GM23338 (cell line): ENCODE results near the gene ACTR8. TPM values are rescaled to one million over a fixed set of nuclear protein-coding genes. Genes with fewer than 3 reads are reported as not detected.

Experiments
- ATAC-seq: fragments of 200-7000 bp; cut with Tn5 transposase; 3 replicates; pipeline ENCODE4 v1.9.1; 2020
- DNase-seq: peaks from one replicate; pipeline ENCODE4 v3.0.0-alpha.2; 2015; ENCODE audit warnings: low spot score
- H2AFZ ChIP-seq: fragments of 200-600 bp; sonication (generic); 2 replicates; pipeline ENCODE4 v1.8.0; 2016; ENCODE audit warnings: antibody characterized with exemption, mild to moderate bottlenecking, moderate library complexity
- H3F3A ChIP-seq: fragments of 200-600 bp; sonication (generic); replicated peaks from 2 replicates; pipeline ENCODE4 v1.8.0; 2017; ENCODE audit warnings: antibody characterized with exemption, mixed run types, low read depth
- H3K27ac ChIP-seq: fragments of 200-600 bp; sonication (generic); 2 replicates; pipeline ENCODE4 v1.6.1; 2016; ENCODE audit warnings: low read depth
- H3K27me3 ChIP-seq: fragments of 200-600 bp; sonication (generic); 2 replicates; pipeline ENCODE4 v1.8.0; 2016; ENCODE audit warnings: mild to moderate bottlenecking, mixed run types, moderate library complexity; ENCODE audit not compliant: insufficient read depth
- H3K36me3 ChIP-seq: fragments of 200-600 bp; sonication (generic); 2 replicates; pipeline ENCODE4 v1.8.0; 2016; ENCODE audit warnings: mild to moderate bottlenecking; ENCODE audit not compliant: insufficient read depth
- H3K4me1 ChIP-seq: fragments of 200-600 bp; sonication (generic); 2 replicates; pipeline ENCODE4 v1.8.0; 2016; ENCODE audit warnings: mild to moderate bottlenecking, moderate library complexity; ENCODE audit not compliant: insufficient read depth
- H3K4me2 ChIP-seq: fragments of 200-600 bp; sonication (generic); 2 replicates; pipeline ENCODE4 v1.7.1; 2017; ENCODE audit warnings: mixed run types
- H3K4me3 ChIP-seq: fragments of 200-600 bp; sonication (generic); 2 replicates; pipeline ENCODE4 v1.6.1; 2016; ENCODE audit warnings: mixed run types
- H3K79me2 ChIP-seq: fragments of 200-600 bp; sonication (generic); replicated peaks from 2 replicates; pipeline ENCODE4 v1.8.0; 2017; ENCODE audit warnings: mild to moderate bottlenecking; ENCODE audit not compliant: insufficient read depth
- H3K9me2 ChIP-seq: fragments of 200-600 bp; sonication (generic); 2 replicates; pipeline ENCODE4 v1.8.0; 2017; ENCODE audit not compliant: insufficient read depth
- H4K20me1 ChIP-seq: fragments of 200-600 bp; sonication (generic); replicated peaks from 2 replicates; pipeline ENCODE4 v1.8.0; 2017; ENCODE audit warnings: mild to moderate bottlenecking; ENCODE audit not compliant: insufficient read depth
- H3K27ac Mint-ChIP-seq: 2 replicates; pipeline ENCODE4 v1.8.0; 2020; ENCODE audit warnings: inconsistent platforms, mild to moderate bottlenecking, moderate library complexity, mixed read lengths
- H3K27me3 Mint-ChIP-seq: 3 replicates; pipeline ENCODE4 v1.8.0; 2022; ENCODE audit warnings: low read depth, mild to moderate bottlenecking, moderate library complexity, mixed read lengths, inconsistent platforms; ENCODE audit not compliant: insufficient read depth, poor library complexity
- H3K36me3 Mint-ChIP-seq: 3 replicates; pipeline ENCODE4 v1.8.0; 2021; ENCODE audit warnings: low read depth, mild to moderate bottlenecking, inconsistent platforms, moderate library complexity, mixed read lengths
- H3K4me1 Mint-ChIP-seq: 3 replicates; pipeline ENCODE4 v1.8.0; 2020; ENCODE audit warnings: mild to moderate bottlenecking, inconsistent platforms, mixed read lengths
- H3K4me3 Mint-ChIP-seq: 3 replicates; pipeline ENCODE4 v1.8.0; 2021; ENCODE audit warnings: moderate library complexity, mild to moderate bottlenecking, inconsistent platforms, mixed read lengths
- H3K9me3 Mint-ChIP-seq: 3 replicates; pipeline ENCODE4 v1.8.0; 2020; ENCODE audit warnings: moderate library complexity, mild to moderate bottlenecking, inconsistent platforms, mixed read lengths
- CREB1 ChIP-seq: fragments of 250-450 bp; sonication (Bioruptor Pico); IDR thresholded peaks from 2 replicates; pipeline ENCODE4 v1.5.0; 2020; ENCODE audit warnings: low read depth, mild to moderate bottlenecking, moderate library complexity
- ETS1 ChIP-seq: IDR thresholded peaks from 2 replicates; pipeline ENCODE4 v1.6.1; 2016; ENCODE audit warnings: antibody characterized with exemption
- EZH2 ChIP-seq: fragments of 200-600 bp; sonication (generic); IDR thresholded peaks from one replicate; pipeline ENCODE4 v1.8.0; 2017; ENCODE audit warnings: antibody characterized with exemption, mild to moderate bottlenecking, low read depth; ENCODE audit not compliant: unreplicated experiment
- EZH2phosphoT487 ChIP-seq: fragments of 200-600 bp; sonication (generic); IDR thresholded peaks from one replicate; pipeline ENCODE4 v1.8.1; 2018; ENCODE audit warnings: antibody characterized with exemption; ENCODE audit not compliant: unreplicated experiment
- JUNB ChIP-seq: IDR thresholded peaks from one replicate; pipeline ENCODE4 v1.6.1; 2016; ENCODE audit warnings: antibody characterized with exemption; ENCODE audit not compliant: unreplicated experiment
- NANOG ChIP-seq: IDR thresholded peaks from 2 replicates; pipeline ENCODE4 v1.6.1; 2016; ENCODE audit warnings: antibody characterized with exemption, borderline replicate concordance
- POLR2AphosphoS5 ChIP-seq: IDR thresholded peaks from 2 replicates; pipeline ENCODE4 v1.6.1; 2016; ENCODE audit warnings: antibody characterized with exemption, low read depth
- REST ChIP-seq: IDR thresholded peaks from one replicate; pipeline ENCODE4 v1.6.1; 2018; ENCODE audit warnings: antibody characterized with exemption; ENCODE audit not compliant: unreplicated experiment
- STAT1 ChIP-seq: IDR thresholded peaks from one replicate; pipeline ENCODE4 v1.6.1; 2016; ENCODE audit warnings: antibody characterized with exemption; ENCODE audit not compliant: unreplicated experiment
- ZNF114 ChIP-seq: fragments of 250-450 bp; sonication (Bioruptor Pico); IDR thresholded peaks from 2 replicates; pipeline ENCODE4 v1.5.0; 2020; ENCODE audit warnings: mild to moderate bottlenecking, moderate library complexity
- ZNF331 ChIP-seq: fragments of 250-450 bp; sonication (Bioruptor Pico); IDR thresholded peaks from 2 replicates; pipeline ENCODE4 v1.5.0; 2020; ENCODE audit warnings: low read depth, mild to moderate bottlenecking, moderate library complexity
- ZNF462 ChIP-seq: fragments of 250-450 bp; sonication (Bioruptor Pico); IDR thresholded peaks from 2 replicates; pipeline ENCODE4 v1.5.0; 2020; ENCODE audit warnings: mild to moderate bottlenecking, moderate library complexity
- polyA plus RNA-seq: library from polyadenylated mRNA; unstranded; fragments of >200 nt; fragmentation: Nextera tagmentation; extraction: Ambion mirVana; gene quantifications from 2 replicates; pipeline ENCODE4 v1.2.1, GENCODE V29; 2016
- total RNA-seq: library from RNA; depleted of rRNA; stranded (reverse); fragments of >200 nt; shearing (Covaris generic); gene quantifications from 2 replicates; pipeline ENCODE4 v1.2.3, GENCODE V29; 2014

Gene ACTR8
- total and polyA plus RNA-seq, 2 experiments from 2014 or later: 19.8 to 23.0 TPM

- TF ChIP-seq EZH2 (no peak), ZNF114 (CRISPR knock-in tag) (no peak), REST (no peak), ETS1 (no peak), STAT1 (no peak), CREB1 (CRISPR knock-in tag) (no peak), NANOG (no peak), POLR2AphosphoS5 (no peak), EZH2phosphoT487 (no peak)
These were observed 63.5 kb downstream of the ACTR8 start (continued) for GRCh38 chr3:53818221-53819162.

- Histone ChIP-seq H3K9me2 (no peaks in the 10 kb centered on the region), H3K4me3 (no peak overlapping the region), H3K4me2 (no peak overlapping the region), H3K79me2 (no peaks in the 10 kb centered on the region), H3K27ac (no peak overlapping the region), H2AFZ (no peak overlapping the region), H3F3A (no peaks in the 10 kb centered on the region), H3K36me3 (no peaks in the 10 kb centered on the region; the same call in 1 of the 2 replicates), H3K27me3 (no peaks in the 10 kb centered on the region), H3K4me1 (no peaks in the 10 kb centered on the region), H4K20me1 (no peaks in the 10 kb centered on the region)
- Mint-ChIP-seq H3K9me3 (no peaks in the 10 kb centered on the region), H3K27me3 (peaks cover 2% of the 10 kb centered on the region), H3K27ac (no peak overlapping the region), H3K4me1 (no peaks in the 10 kb centered on the region), H3K4me3 (no peak overlapping the region), H3K36me3 (peaks cover 12% of the 10 kb centered on the region; the same call in 1 of the 3 replicates)
- ATAC-seq: no peak
- DNase-seq: no peak
- no peak for TF ChIP-seq JUNB
- TF ChIP-seq EZH2: no peak
- no peak for TF ChIP-seq ZNF462
- no peak for TF ChIP-seq ZNF331 (CRISPR knock-in tag)
These were observed 64.1 kb downstream of the ACTR8 start for GRCh38 chr3:53817809-53818208.
